Esophagus muscularis mucosa (tissue), 4 donors: Measurements from ENCODE around the gene EPHA2. TPM values are rescaled to one million over a fixed set of nuclear protein-coding genes. Genes with fewer than 3 reads are reported as not detected.
"Not testable (repeated sequence)": the region's sequence is repeated elsewhere in the genome, so short reads cannot be mapped to it uniquely, and the experiment has no call there.

Experiments
- DNase-seq: peaks from one replicate; pipeline ENCODE4 v3.0.0-alpha.2; 2017; ENCODE audit errors: extremely low spot score
- H3K27ac ChIP-seq, 4 donors: fragments of 200-600 bp; sonication (generic); replicated peaks in 1 of 4; 1 replicate in 3 of 4; 2 replicates in 1 of 4; pipeline ENCODE4 v1.5.1; 2016 to 2019; ENCODE audit warnings: mild to moderate bottlenecking in 1 of 4
- H3K27me3 ChIP-seq, 4 donors: fragments of 200-600 bp; sonication (generic); one replicate each; pipeline versions ENCODE4 v1.5.1 to v1.6.0; 2016 to 2019
- H3K36me3 ChIP-seq, 4 donors: fragments of 200-600 bp; sonication (generic); one replicate each; pipeline ENCODE4 v1.5.1; 2016 to 2019
- H3K4me1 ChIP-seq, 4 donors: fragments of 200-600 bp; sonication (generic); one replicate each; pipeline ENCODE4 v1.5.1; 2016 to 2019
- H3K4me3 ChIP-seq, 4 donors: fragments of 200-600 bp; sonication (generic); 1 replicate in 2 of 4; 2 replicates in 2 of 4; pipeline ENCODE4 v1.5.1; 2016 to 2019; ENCODE audit warnings: mild to moderate bottlenecking in 4 of 4, moderate library complexity in 1 of 4
- H3K9me3 ChIP-seq, 4 donors: fragments of 200-600 bp; sonication (generic); 1 replicate in 3 of 4; 2 replicates in 1 of 4; pipeline ENCODE4 v1.5.1; 2016 to 2019
- EP300 ChIP-seq: sonication (generic); formaldehyde crosslinking; IDR thresholded peaks from one replicate; pipeline ENCODE4 v1.6.1; 2017; ENCODE audit warnings: antibody characterized with exemption
- POLR2A ChIP-seq: fragments of 450-650 bp; IDR thresholded peaks from one replicate; pipeline ENCODE4 v1.6.1; 2017; ENCODE audit warnings: antibody characterized with exemption, moderate library complexity, mild to moderate bottlenecking, low read depth
- POLR2AphosphoS5 ChIP-seq, 2 donors: sonication (generic); formaldehyde crosslinking; IDR thresholded peaks; one replicate each; pipeline ENCODE4 v1.6.1; 2017; ENCODE audit warnings: antibody characterized with exemption in 2 of 2
- WGBS: methylation state at CpG from one replicate; pipeline ENCODE4 v1.1.5; 2018; 5-methylcytosine and 5-hydroxymethylcytosine counted together
- intact Hi-C: fragments of 100-400 bp; cut with DNase I; formaldehyde crosslinking; loops from one replicate; pipeline ENCODE4 v1.15.1; 2023
- total RNA-seq, 4 donors: library from RNA; depleted of rRNA; stranded (reverse); fragments of >200 nt; gene quantifications; one replicate each; pipeline versions ENCODE4 v1.1.0 to v1.2.1, GENCODE V29; 2016
- TF ChIP-seq, protein P1 (sequence below), 3 experiments: fragments of 200-600 bp in 2 of 3; fragments of 450-650 bp in 1 of 3; sonication (generic) in 2 of 3; IDR thresholded peaks; one replicate each; pipeline ENCODE4 v1.5.1; 2017 to 2019; ENCODE audit warnings: antibody characterized with exemption in 3 of 3, mild to moderate bottlenecking in 2 of 3, moderate library complexity in 1 of 3

The EPHA2 gene
- total RNA-seq, 4 donors from 2014 or later, result 5.8 to 15.7 (median 11.3) TPM

DNA sequence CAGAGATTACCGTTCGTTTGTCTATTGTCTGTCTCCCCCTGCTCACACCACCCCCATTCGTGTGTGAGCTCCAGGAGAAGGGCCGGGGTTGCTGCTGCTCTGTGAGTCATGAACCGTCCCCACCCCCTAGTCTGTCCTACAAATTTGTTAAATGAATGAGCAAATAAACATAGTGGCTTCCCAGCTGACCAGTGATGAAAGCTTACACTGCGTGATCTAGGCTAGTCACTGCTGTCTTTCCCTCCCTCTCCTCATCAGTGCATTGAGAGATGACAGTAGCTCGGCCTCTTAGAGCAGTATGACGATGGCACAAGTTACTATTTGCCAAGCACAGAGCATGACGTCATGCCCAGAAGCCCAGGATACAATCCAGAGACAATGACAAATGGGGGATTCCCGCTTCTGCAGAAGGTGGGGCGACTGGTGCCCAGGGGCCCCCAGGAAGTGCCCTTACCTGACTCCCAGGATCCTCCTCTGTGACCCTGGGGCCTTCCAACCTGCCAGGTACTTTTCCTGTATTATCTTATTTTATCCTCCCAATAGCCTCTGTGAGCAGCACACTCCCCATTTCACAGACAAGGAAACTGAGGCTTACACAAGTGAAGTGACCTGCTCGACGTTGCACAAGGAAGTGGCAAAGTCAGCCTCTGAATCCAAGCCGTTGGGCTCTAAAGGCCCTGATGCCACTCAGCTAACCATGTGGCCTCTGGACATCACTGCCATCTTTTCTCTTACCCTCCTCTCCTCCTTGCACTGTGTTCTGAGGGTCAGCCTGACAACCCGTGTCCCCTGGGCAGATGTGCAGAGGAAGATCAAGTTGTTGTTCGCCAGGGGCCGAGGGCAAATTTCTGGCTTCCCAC lies 8.6 kb upstream of the EPHA2 start:
- Histone ChIP-seq H3K27ac (peak overlapping the region in 1 of 4 donors; percentile 16), H3K36me3 (no peaks in the 10 kb centered on the region), H3K4me1 (peaks cover 10 to 33% (median 26%) of the 10 kb centered on the region in 4 donors), H3K27me3 (peaks cover 0 to 6% (median 0%) of the 10 kb centered on the region in 4 donors), H3K9me3 (no peaks in the 10 kb centered on the region), H3K4me3 (no peak overlapping the region)
- no peak for TF ChIP-seq EP300
- TF ChIP-seq, protein P1, sequence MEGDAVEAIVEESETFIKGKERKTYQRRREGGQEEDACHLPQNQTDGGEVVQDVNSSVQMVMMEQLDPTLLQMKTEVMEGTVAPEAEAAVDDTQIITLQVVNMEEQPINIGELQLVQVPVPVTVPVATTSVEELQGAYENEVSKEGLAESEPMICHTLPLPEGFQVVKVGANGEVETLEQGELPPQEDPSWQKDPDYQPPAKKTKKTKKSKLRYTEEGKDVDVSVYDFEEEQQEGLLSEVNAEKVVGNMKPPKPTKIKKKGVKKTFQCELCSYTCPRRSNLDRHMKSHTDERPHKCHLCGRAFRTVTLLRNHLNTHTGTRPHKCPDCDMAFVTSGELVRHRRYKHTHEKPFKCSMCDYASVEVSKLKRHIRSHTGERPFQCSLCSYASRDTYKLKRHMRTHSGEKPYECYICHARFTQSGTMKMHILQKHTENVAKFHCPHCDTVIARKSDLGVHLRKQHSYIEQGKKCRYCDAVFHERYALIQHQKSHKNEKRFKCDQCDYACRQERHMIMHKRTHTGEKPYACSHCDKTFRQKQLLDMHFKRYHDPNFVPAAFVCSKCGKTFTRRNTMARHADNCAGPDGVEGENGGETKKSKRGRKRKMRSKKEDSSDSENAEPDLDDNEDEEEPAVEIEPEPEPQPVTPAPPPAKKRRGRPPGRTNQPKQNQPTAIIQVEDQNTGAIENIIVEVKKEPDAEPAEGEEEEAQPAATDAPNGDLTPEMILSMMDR (IDR thresholded peaks at IDR 0.05), result no peak
- TF ChIP-seq POLR2AphosphoS5 (IDR thresholded peaks at IDR 0.05), result peak; percentile 14 to 51
- intact Hi-C loops, result no loop called here
- WGBS, result 43% methylated on average over 17 of the region's 17 CpGs
- no peak for DNase-seq

DNA sequence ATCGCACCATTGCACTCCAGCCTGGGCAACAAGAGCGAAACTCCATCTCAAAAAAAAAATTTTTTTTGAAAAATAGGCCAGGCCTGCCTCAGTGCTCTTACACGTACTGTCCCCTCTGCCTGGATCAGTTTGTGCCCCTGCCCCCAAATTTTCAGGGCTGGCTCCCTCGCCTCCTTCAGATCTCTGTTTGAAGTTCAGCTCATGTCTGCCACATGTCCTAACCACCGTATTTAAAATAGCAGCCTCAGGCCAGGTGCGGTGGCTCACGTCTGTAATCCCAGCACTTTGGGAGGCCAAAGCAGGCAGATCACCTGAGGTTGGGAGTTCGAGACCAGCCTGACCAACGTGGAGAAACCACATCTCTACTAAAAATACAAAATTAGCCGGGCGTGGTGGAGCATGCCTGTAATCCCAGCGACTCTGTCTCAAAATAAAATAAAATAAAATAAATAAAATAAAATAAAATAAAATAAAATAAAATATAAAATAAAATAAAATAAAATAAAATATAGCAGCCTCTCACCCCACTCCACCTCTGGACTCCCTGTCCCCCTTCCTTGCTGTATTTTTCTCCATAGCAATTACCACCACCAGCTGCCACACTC lies 7.8 kb upstream of the EPHA2 start:
- H3K36me3 ChIP-seq, H3K4me3 ChIP-seq, H3K27ac ChIP-seq, intact Hi-C loops, H3K27me3 ChIP-seq, DNase-seq, H3K9me3 ChIP-seq: not testable (repeated sequence)
- WGBS, result 94% methylated on average over 12 of the region's 12 CpGs
- H3K4me1 ChIP-seq, result peaks cover 10 to 33% (median 26%) of the 10 kb centered on the region in 4 donors

DNA sequence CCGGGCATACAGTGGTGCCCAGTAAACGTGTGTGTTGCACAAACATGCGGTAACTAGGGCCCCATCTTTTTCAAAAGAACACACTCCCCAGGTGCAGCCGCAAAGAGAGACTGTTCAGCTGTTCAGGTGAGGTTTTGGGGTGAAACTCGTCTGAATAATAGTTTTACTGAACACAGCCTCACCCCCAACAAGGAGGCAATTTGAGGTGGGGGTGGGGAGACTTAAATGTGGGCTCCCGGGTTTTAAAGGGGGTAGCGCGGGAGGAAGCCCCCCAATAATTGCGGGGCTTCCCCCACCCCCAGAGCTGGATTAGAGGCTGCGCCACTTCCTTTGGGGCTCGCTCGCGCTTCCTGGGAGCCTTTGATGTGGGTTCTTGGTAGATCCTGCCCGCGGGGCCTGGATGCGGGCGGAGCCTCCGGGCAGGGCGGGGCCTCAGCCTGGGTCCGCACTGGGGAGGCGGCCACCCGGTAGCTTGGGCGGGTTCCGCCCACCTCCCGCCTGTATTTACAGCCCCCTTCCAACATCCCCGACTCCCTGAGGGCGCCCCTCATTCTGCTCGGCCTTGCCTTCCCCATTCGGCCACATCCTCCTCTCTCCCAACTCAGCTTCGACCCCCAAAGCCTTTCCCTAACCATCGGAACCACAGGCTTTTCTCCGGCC lies 6.4 kb upstream of the EPHA2 start:
- no peak for DNase-seq

DNA sequence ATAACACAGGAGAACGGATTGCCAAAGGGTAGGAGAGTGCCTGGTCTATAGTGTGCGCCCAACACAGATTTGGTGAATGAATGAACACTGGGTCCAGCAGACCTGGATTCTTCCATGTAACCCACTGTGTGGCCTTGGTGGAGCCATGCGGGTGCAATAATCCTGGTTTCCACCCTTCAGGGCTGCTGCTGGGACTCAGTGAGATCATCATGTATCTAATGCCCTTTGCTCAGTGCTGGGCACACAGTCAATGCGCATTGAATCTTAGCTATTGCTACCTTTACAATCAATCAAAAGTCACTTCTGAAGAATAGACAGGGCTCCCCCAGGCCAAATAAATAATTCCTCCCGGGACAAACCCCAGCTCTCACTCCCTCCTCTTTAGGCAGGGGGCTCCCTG lies 5.8 kb upstream of the EPHA2 start:
- 75% methylated on average over 4 of the region's 5 CpGs for WGBS
- DNase-seq, result no peak
- Histone ChIP-seq H3K27ac (no peak overlapping the region), H3K4me1 (peaks cover 0 to 16% (median 14%) of the 10 kb centered on the region in 4 donors), H3K27me3 (no peaks in the 10 kb centered on the region), H3K4me3 (no peak overlapping the region), H3K36me3 (no peaks in the 10 kb centered on the region), H3K9me3 (no peaks in the 10 kb centered on the region)
- TF ChIP-seq, protein P1 (IDR thresholded peaks at IDR 0.05), result no peak
- TF ChIP-seq POLR2AphosphoS5 (IDR thresholded peaks at IDR 0.05) (no peak), EP300 (no peak), POLR2A (no peak)
- intact Hi-C loops, result no loop called here

More for the DNA sequence above, 6.4 kb upstream of the EPHA2 start:
- H3K27ac ChIP-seq, result no peak overlapping the region
- TF ChIP-seq, protein P1 (IDR thresholded peaks at IDR 0.05), result no peak
- TF ChIP-seq POLR2A, result no peak
- no peak for TF ChIP-seq POLR2AphosphoS5 (IDR thresholded peaks at IDR 0.05)
- no peak for TF ChIP-seq EP300
- H3K36me3 ChIP-seq, result no peaks in the 10 kb centered on the region
- WGBS, result 67% methylated on average over 24 of the region's 32 CpGs
- peaks cover 0 to under 1% (median 0%) of the 10 kb centered on the region in 4 donors for H3K27me3 ChIP-seq
- H3K9me3 ChIP-seq, result no peaks in the 10 kb centered on the region
- intact Hi-C loops, result no loop called here
- H3K4me3 ChIP-seq, result no peak overlapping the region
- H3K4me1 ChIP-seq, result peaks cover under 1 to 19% (median 16%) of the 10 kb centered on the region in 4 donors
